Urothelium cell line (cell line): ENCODE results near the gene RAD51D.
"Not testable (repeated sequence)": the region's sequence is repeated elsewhere in the genome, so short reads cannot be mapped to it uniquely, and the experiment has no call there.

ENCODE experiments used
- DNase-seq: peaks from one replicate; pipeline ENCODE4 v3.0.0; 2011; ENCODE audit warnings: low spot score, mixed read lengths
- FAIRE-seq: peaks from 2 replicates; lab custom pipeline; 2011; peaks lifted over from hg19 to GRCh38; lab: Jason Lieb, UNC

Gene RAD51D

GRCh38 chr17:35119370-35120165 lies at the start of gene RAD51D:
Gene RAD51D, minus strand, starts transcription at chr17:35119860. Its CDS starts 247 bp downstream, at chr17:35119613.
- peak; percentile 86 for FAIRE-seq

DNA sequence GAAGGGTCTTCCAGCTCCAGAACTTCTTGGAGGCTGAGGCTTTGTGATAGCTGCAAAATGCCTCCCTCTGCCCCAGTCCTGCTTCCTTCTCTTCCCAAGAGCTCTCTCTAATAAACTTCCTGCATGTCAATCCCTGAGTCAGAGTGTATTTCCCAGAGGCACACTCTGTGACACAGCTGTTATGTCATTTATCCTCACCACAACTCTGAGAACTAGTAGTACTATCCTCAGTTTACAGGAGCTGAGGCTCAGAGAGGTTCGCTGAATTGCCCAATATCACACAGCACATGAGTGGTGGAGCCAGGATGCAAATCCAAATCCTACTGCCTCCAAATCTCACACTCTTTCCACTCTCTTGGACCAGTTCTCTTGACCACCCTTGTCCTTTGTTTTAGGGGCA lies 48.0 kb upstream of the RAD51D start:
- DNase-seq: no peak
- FAIRE-seq: no peak

More at GRCh38 chr17:35119370-35120165, at the start of gene RAD51D:
- peak; percentile 92 for DNase-seq

- DNase-seq: no peak
- no peak for FAIRE-seq
Measured at GRCh38 chr17:35167046-35167445, 47.4 kb upstream of the RAD51D start.

DNA sequence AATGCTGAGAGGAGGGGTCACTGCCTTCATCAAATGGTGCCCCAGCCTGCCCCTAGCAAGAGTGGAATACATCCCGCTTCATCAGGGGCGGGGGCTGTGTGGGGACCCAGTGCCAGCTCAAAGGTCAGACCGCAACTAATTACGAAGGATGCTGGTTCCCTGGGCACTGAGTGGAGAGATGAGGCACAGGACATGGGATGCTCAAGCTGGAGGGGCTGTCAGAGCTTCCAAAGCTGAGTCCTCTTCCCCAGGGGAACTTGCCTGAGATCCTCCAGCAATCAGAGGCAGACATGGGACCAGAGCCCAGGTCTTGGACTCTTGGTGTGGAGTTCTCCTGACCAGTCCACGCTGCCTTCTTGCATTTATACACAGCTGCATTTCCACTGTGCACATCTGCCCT lies 46.9 kb upstream of the RAD51D start:
- DNase-seq: no peak
- FAIRE-seq: no peak

GRCh38 chr17:35164716-35165115 lies 45.1 kb upstream of the RAD51D start:
- DNase-seq (no peak), FAIRE-seq (no peak)

- DNase-seq: no peak
- FAIRE-seq: no peak
Measured at GRCh38 chr17:35163886-35164285, 44.2 kb upstream of the RAD51D start.

DNA sequence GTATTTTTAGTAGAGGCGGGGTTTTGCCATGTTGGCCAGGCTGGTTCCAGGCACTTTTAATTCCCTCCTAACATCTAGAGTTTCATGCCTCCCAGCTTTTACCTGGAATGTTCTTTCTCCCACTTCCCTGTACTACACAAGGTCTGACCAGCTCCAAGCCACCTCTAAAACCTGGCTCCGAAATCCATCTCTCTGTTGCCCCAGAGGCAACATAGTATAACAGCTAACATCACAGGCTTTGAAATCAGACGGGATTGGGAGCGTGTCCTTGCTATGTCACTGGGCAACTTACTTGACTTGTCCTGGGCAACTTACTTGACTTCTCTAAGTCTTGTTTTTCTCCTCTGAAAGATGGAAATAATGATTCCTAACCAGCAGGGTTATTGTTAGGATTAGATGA lies 43.1 kb upstream of the RAD51D start:
- no peak for FAIRE-seq

DNA sequence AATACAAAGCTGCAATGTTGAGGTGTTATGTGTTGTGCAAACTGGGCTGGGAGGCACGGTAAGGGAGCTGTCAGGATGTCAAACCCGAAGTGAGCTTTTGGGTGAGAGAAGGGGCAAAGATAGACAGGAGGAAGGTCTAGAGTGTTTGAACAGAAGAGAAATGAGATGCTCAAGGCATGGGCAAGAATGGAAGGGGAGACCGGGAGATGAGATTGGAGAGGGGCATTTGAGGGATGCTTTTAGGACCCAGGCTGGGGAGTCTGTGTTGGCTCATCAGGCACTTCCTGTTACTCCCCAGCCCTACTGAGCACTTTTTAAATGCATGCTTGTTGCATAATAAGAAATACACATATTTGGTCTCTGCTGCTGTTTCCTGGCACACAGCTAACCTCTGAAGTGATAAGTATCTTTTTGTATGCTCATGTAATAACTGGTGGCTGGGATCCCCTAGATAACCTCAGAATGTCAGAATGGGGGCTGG lies 41.7 kb upstream of the RAD51D start:
- FAIRE-seq (no peak), DNase-seq (no peak)

More for the DNA sequence above, 43.1 kb upstream of the RAD51D start:
- DNase-seq: no peak

DNA sequence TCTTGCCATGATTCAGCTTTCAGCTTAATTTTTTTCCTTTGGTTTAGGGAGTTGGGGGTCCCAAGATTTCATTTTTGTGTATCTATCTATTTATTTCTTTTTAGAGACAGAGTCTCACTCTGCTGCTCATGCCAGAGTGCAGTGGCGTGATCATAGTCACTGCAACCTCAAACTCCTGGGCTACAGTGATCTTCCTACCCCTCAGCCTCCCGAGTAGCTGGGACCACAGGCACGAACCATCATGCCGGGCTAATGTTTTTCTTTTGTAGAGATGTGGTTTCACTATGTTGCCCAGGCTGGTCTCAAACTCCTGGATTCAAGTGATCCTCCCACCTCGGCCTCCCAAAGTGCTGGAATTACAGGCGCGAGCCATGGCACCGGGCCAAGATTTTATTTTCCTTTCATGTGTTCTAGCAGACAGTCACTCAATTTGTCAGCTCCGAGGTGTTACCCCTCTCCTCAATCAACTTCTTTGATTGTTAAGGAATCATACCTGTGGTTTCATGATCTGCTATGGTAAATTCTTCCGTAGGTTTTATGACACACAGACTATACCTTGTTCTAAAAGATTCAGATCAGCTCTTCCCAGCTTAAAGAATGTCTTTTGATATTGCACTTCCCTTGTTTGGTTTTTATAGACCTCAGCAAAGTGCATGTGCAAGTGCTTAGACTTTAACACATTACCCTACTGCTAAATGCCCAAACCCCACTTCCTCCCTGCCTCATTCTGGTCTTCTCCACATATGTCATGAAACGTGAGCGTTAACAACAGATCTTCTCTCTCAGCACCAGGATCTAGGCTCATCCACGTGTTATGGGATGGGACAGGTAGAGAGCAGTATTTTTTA lies 40.9 kb upstream of the RAD51D start:
- FAIRE-seq: no peak

DNA sequence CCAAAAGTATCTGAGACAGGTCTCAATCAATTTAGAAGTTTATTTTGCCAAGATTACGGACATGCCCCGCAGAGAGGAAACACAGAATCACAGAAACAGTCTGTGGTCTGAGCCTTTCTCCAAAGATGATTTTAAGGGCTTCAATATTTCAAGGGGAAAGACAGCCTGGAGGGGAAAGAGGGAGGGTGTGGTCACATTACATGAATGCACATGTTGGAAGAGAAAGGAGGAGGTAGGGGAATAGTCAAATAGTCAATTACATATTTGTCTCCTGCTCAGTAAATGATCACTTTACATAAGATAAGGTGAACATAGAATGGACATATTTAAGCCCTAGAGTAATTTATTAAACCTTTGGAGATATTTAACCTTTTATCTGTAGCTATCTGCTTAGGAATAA lies 40.3 kb upstream of the RAD51D start:
- DNase-seq (no peak), FAIRE-seq (no peak)

More for the DNA sequence above, 40.9 kb upstream of the RAD51D start:
- DNase-seq: no peak

DNA sequence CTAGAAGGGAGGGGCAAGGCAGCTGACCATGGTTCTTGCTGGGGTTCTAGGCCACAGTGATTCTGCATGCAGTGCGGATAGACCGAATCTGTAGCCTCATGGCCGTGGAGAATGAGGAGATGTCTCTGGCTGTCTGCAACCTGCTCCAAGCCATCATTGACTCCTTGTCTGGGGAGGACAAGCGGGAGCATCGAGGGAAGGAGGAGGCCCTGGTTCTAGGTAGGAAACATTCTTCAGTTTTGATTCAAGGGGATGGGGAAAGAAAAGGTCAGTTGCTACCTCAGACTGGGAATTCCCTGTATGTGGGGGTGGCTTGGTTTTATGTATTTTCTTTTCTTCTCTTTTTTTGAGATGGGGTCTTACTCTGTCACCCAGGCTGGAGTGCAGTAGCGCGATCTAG lies 35.6 kb upstream of the RAD51D start:
- FAIRE-seq (no peak), DNase-seq (no peak)

- FAIRE-seq: no peak
Measured at GRCh38 chr17:35154196-35155165, 34.8 kb upstream of the RAD51D start.

GRCh38 chr17:35152421-35153140 lies 32.9 kb upstream of the RAD51D start:
- FAIRE-seq (no peak), DNase-seq (no peak)

More at GRCh38 chr17:35154196-35155165, 34.8 kb upstream of the RAD51D start:
- no peak for DNase-seq

- DNase-seq, FAIRE-seq: not testable (repeated sequence)
Measured at GRCh38 chr17:35151080-35151479, 31.4 kb upstream of the RAD51D start.

- FAIRE-seq: no peak
- no peak for DNase-seq
Measured at GRCh38 chr17:35149941-35150340, 30.3 kb upstream of the RAD51D start.

DNA sequence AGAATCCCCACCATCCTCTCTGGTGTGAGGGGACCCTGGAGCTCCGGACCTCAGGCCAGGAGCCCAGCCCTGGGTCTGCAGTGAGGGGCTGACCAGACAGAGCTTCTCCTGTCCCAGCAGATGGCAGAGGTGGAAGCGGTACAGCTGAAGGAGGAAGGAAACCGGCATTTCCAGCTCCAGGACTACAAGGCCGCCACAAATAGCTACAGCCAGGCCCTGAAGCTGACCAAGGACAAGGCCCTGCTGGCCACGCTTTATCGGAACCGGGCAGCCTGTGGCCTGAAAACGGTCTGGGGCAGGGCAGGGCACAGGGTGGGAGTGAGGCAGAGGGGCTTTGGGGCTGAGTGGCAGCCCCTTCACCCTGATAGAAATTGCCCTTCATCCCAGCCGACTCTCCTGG lies 28.5 kb upstream of the RAD51D start:
- no peak for FAIRE-seq

GRCh38 chr17:35147375-35147905 lies 27.8 kb upstream of the RAD51D start, which contains the start of gene UNC45B:
Gene UNC45B, plus strand, starts transcription at chr17:35147817. Its CDS starts 447 bp downstream, at chr17:35148264.
- DNase-seq (no peak), FAIRE-seq (no peak)

More for the DNA sequence above, 28.5 kb upstream of the RAD51D start:
- DNase-seq: no peak

- DNase-seq (no peak), FAIRE-seq (no peak)
Measured at GRCh38 chr17:35146214-35146833, 26.7 kb upstream of the RAD51D start.

GRCh38 chr17:35144840-35145239 lies 25.2 kb upstream of the RAD51D start:
- no peak for FAIRE-seq
- DNase-seq: no peak
